HEK293 (cell line): ENCODE data around the gene TRIP10.

ENCODE experiments used
- CTCF ChIA-PET: fragments of 350-600 bp; formaldehyde crosslinking; extraction: SDS; loops from one replicate; lab custom pipeline; 2021; ENCODE audit warnings: antibody characterized with exemption; lab: Yijun Ruan, JAX
- POLR2A ChIA-PET: fragments of 300-600 bp; formaldehyde crosslinking; extraction: SDS; loops from one replicate; lab custom pipeline; 2020; ENCODE audit warnings: antibody characterized with exemption, inconsistent platforms; lab: Yijun Ruan, JAX
- H3K27ac ChIP-seq: fragments of 200-500 bp; sonication (Bioruptor generic); 2 replicates; pipeline ENCODE4 v1.5.1; 2014; ENCODE audit warnings: low read depth, low read length, control low read depth, inconsistent platforms; ENCODE audit errors: extremely low read depth
- H3K36me3 ChIP-seq, 2 experiments: fragments of 200-500 bp in 1 of 2; sonication (Bioruptor generic) in 1 of 2; 1 replicate in 1 of 2; 2 replicates in 1 of 2; pipeline ENCODE4 v1.5.1; 2014 to 2017; ENCODE audit warnings: inconsistent platforms in 2 of 2, low read length in 2 of 2; ENCODE audit not compliant: control insufficient read depth in 2 of 2, insufficient read depth in 1 of 2
- H3K4me1 ChIP-seq: fragments of 200-500 bp; sonication (Bioruptor generic); 2 replicates; pipeline ENCODE4 v1.5.1; 2014; ENCODE audit warnings: mild to moderate bottlenecking, low read length, inconsistent platforms; ENCODE audit not compliant: control insufficient read depth, insufficient read depth
- H3K4me3 ChIP-seq: 2 replicates; pipeline ENCODE4 v1.5.1; 2011; ENCODE audit warnings: low read depth, mild to moderate bottlenecking, control low read depth, low read length, moderate library complexity
- H3K9me3 ChIP-seq: fragments of 200-500 bp; sonication (Bioruptor generic); 2 replicates; pipeline ENCODE4 v1.5.1; 2014; ENCODE audit warnings: low read depth, low read length, inconsistent platforms; ENCODE audit not compliant: control insufficient read depth, insufficient read depth
- BCL11B ChIP-seq: fragments of 450-650 bp; formaldehyde crosslinking; IDR thresholded peaks from 2 replicates; pipeline ENCODE4 v1.5.1; 2016; ENCODE audit warnings: low read depth, missing biosample characterization, missing genetic modification characterization
- EGR2 ChIP-seq: fragments of 450-650 bp; formaldehyde crosslinking; IDR thresholded peaks from 2 replicates; pipeline ENCODE4 v1.5.1; 2016; ENCODE audit warnings: low read depth, missing biosample characterization, missing genetic modification characterization
- GLIS1 ChIP-seq: fragments of 450-650 bp; formaldehyde crosslinking; IDR thresholded peaks from 2 replicates; pipeline ENCODE4 v1.5.1; 2016; ENCODE audit warnings: missing biosample characterization, missing genetic modification characterization
- KLF8 ChIP-seq: fragments of 450-650 bp; formaldehyde crosslinking; IDR thresholded peaks from 2 replicates; pipeline ENCODE4 v1.5.1; 2016; ENCODE audit warnings: missing biosample characterization, missing genetic modification characterization
- KLF9 ChIP-seq: fragments of 450-650 bp; formaldehyde crosslinking; IDR thresholded peaks from 2 replicates; pipeline ENCODE4 v1.5.1; 2016; ENCODE audit warnings: missing biosample characterization, missing genetic modification characterization, low read depth
- SP2 ChIP-seq: fragments of 450-650 bp; formaldehyde crosslinking; IDR thresholded peaks from 2 replicates; pipeline ENCODE4 v1.5.1; 2016; ENCODE audit warnings: missing biosample characterization, missing genetic modification characterization
- SP3 ChIP-seq: fragments of 450-650 bp; formaldehyde crosslinking; IDR thresholded peaks from 2 replicates; pipeline ENCODE4 v1.5.1; 2016; ENCODE audit warnings: missing biosample characterization, missing genetic modification characterization
- TCF7L2 ChIP-seq: IDR thresholded peaks from 2 replicates; pipeline ENCODE4 v1.6.1; 2011; ENCODE audit warnings: low read depth, mild to moderate bottlenecking, inconsistent platforms, low read length, moderate library complexity, borderline replicate concordance
- ZNF114 ChIP-seq: fragments of 450-650 bp; formaldehyde crosslinking; IDR thresholded peaks from 2 replicates; pipeline ENCODE4 v1.5.0; 2017; ENCODE audit warnings: missing biosample characterization, missing genetic modification characterization
- ZNF132 ChIP-seq: fragments of 450-650 bp; formaldehyde crosslinking; IDR thresholded peaks from 2 replicates; pipeline ENCODE4 v1.5.1; 2017; ENCODE audit warnings: missing biosample characterization, missing genetic modification characterization, borderline replicate concordance
- ZNF146 ChIP-seq: fragments of 450-650 bp; formaldehyde crosslinking; IDR thresholded peaks from 2 replicates; pipeline ENCODE4 v1.5.1; 2016; ENCODE audit warnings: missing biosample characterization, missing genetic modification characterization
- ZNF324 ChIP-seq: fragments of 450-650 bp; formaldehyde crosslinking; IDR thresholded peaks from 2 replicates; pipeline ENCODE4 v1.5.1; 2016; ENCODE audit warnings: missing biosample characterization, missing genetic modification characterization
- ZNF350 ChIP-seq: fragments of 450-650 bp; formaldehyde crosslinking; IDR thresholded peaks from 2 replicates; pipeline ENCODE4 v1.5.0; 2017; ENCODE audit warnings: missing biosample characterization, mild to moderate bottlenecking, missing genetic modification characterization
- ZNF426 ChIP-seq: fragments of 450-650 bp; formaldehyde crosslinking; IDR thresholded peaks from 2 replicates; pipeline ENCODE4 v1.5.1; 2017; ENCODE audit warnings: missing biosample characterization, missing genetic modification characterization, mild to moderate bottlenecking, inconsistent platforms, moderate library complexity
- ZNF560 ChIP-seq: fragments of 450-650 bp; formaldehyde crosslinking; IDR thresholded peaks from 2 replicates; pipeline ENCODE4 v1.5.1; 2017; ENCODE audit warnings: missing biosample characterization, missing genetic modification characterization, borderline replicate concordance
- ZNF624 ChIP-seq: fragments of 450-650 bp; formaldehyde crosslinking; IDR thresholded peaks from 2 replicates; pipeline ENCODE4 v1.5.1; 2017; ENCODE audit warnings: missing biosample characterization, missing genetic modification characterization
- ZNF639 ChIP-seq: fragments of 450-650 bp; formaldehyde crosslinking; IDR thresholded peaks from 2 replicates; pipeline ENCODE4 v1.5.1; 2016; ENCODE audit warnings: missing biosample characterization, missing genetic modification characterization
- ZNF677 ChIP-seq: fragments of 450-650 bp; IDR thresholded peaks from 2 replicates; pipeline ENCODE4 v1.5.0; 2018; ENCODE audit warnings: missing biosample characterization, mild to moderate bottlenecking, missing genetic modification characterization, moderate library complexity
- ZNF707 ChIP-seq: fragments of 450-650 bp; formaldehyde crosslinking; IDR thresholded peaks from 2 replicates; pipeline ENCODE4 v1.5.1; 2016; ENCODE audit warnings: missing biosample characterization, missing genetic modification characterization
- ZSCAN18 ChIP-seq: fragments of 450-650 bp; formaldehyde crosslinking; IDR thresholded peaks from 2 replicates; pipeline ENCODE4 v1.5.1; 2016; ENCODE audit warnings: missing biosample characterization, missing genetic modification characterization
- TF ChIP-seq, protein P1 (sequence below): fragments of 450-650 bp; formaldehyde crosslinking; IDR thresholded peaks from 2 replicates; pipeline ENCODE4 v1.5.1; 2016; ENCODE audit warnings: missing biosample characterization, missing genetic modification characterization
- TF ChIP-seq, protein P2 (sequence below): fragments of 450-650 bp; formaldehyde crosslinking; IDR thresholded peaks from 2 replicates; pipeline ENCODE4 v1.5.1; 2016; ENCODE audit warnings: missing biosample characterization, missing genetic modification characterization
- TF ChIP-seq, protein P3 (sequence below): fragments of 450-650 bp; formaldehyde crosslinking; IDR thresholded peaks from 2 replicates; pipeline ENCODE4 v1.5.1; 2016; ENCODE audit warnings: missing biosample characterization, missing genetic modification characterization, low read depth
- TF ChIP-seq, protein P4 (sequence below): fragments of 450-650 bp; formaldehyde crosslinking; IDR thresholded peaks from 2 replicates; pipeline ENCODE4 v1.5.1; 2016; ENCODE audit warnings: missing biosample characterization, missing genetic modification characterization

The TRIP10 gene

DNA sequence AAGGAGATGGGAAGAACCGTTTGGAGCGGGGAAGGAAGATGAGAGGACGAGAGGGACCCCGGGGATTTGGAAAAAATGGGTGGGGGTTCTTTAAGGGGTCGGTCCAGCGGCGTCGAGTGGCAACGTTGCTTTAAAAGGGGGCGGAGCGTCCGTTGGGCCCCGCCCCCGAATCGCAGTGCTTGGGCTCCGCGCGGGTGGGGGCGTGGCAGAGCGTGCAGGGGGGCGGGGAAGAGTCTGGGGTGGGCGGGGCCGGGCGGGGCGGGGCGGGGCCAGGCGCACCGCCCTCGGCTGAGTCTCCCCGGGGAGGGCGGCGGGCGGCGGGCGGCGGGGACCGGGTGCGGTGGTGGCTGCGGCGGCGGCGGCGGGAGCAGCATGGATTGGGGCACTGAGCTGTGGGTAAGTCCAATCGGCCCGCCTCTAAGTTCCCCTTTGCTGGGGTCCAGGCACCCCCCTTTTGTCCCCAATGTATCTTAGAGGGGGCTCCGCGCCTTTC is at the start of gene TRIP10:
TRIP10 (plus strand) TSS at position 291 of the 493 bp plus-strand sequence; CDS start at position 373, 82 bp downstream.
- Histone ChIP-seq H3K27ac (peak within 1 kb of the TSS; percentile 11; the same call in 1 of the 2 replicates), H3K4me1 (peaks cover 25% of the 10 kb centered on the region), H3K36me3 (peaks cover 0 to 13% of the 10 kb centered on the region in 2 experiments; a peak in 2 of 3 replicates), H3K9me3 (no peaks in the 10 kb centered on the region), H3K4me3 (peak within 1 kb of the TSS; percentile 65)
- ChIA-PET CTCF (interaction anchor here (0.6 to 4.8 kb wide), 7 partner anchors 9 to 761 kb away, joined by 3 to 49 read pairs (median 6); no protein-coding TSS in a partner anchor), POLR2A (no interaction called here)
- TF ChIP-seq, protein P1, sequence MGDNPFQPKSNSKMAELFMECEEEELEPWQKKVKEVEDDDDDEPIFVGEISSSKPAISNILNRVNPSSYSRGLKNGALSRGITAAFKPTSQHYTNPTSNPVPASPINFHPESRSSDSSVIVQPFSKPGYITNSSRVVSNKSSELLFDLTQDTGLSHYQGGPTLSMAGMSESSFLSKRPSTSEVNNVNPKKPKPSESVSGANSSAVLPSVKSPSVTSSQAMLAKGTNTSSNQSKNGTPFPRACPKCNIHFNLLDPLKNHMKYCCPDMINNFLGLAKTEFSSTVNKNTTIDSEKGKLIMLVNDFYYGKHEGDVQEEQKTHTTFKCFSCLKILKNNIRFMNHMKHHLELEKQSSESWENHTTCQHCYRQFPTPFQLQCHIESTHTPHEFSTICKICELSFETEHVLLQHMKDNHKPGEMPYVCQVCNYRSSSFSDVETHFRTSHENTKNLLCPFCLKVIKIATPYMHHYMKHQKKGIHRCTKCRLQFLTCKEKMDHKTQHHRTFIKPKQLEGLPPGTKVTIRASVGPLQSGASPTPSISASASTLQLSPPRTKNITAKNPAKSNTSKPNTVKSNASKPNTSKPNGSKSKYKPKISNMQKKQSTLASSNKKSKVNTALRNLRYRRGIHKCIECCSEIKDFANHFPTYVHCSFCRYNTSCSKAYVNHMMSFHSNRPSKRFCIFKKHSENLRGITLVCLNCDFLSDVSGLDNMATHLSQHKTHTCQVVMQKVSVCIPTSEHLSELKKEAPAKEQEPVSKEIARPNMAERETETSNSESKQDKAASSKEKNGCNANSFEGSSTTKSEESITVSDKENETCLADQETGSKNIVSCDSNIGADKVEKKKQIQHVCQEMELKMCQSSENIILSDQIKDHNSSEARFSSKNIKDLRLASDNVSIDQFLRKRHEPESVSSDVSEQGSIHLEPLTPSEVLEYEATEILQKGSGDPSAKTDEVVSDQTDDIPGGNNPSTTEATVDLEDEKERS (tag by site-specific recombination) = no peak
- peak; percentile 59 for TF ChIP-seq SP2
- TF ChIP-seq, protein P2, sequence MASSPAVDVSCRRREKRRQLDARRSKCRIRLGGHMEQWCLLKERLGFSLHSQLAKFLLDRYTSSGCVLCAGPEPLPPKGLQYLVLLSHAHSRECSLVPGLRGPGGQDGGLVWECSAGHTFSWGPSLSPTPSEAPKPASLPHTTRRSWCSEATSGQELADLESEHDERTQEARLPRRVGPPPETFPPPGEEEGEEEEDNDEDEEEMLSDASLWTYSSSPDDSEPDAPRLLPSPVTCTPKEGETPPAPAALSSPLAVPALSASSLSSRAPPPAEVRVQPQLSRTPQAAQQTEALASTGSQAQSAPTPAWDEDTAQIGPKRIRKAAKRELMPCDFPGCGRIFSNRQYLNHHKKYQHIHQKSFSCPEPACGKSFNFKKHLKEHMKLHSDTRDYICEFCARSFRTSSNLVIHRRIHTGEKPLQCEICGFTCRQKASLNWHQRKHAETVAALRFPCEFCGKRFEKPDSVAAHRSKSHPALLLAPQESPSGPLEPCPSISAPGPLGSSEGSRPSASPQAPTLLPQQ (tag by site-specific recombination) = 0 out of 2 replicates have a peak, but pooled peaks have one; percentile 44
- TF ChIP-seq KLF8 = peak; percentile 50; the same call in 1 of the 2 replicates
- no peak for TF ChIP-seq ZSCAN18
- TF ChIP-seq SP3 (tag by site-specific recombination) = peak; percentile 75
- TF ChIP-seq ZNF426 (tag by site-specific recombination) = no peak
- no peak for TF ChIP-seq ZNF146 (tag by site-specific recombination)
- no peak for TF ChIP-seq ZNF132 (tag by site-specific recombination)
- TF ChIP-seq ZNF350 = no peak
- TF ChIP-seq ZNF560 (tag by site-specific recombination) = no peak
- TF ChIP-seq GLIS1 (tag by site-specific recombination) = no peak
- TF ChIP-seq ZNF324 = no peak
- TF ChIP-seq KLF9 = peak; percentile 49
- TF ChIP-seq, all 188 proteins: peak for 5

- H3K9me3 ChIP-seq = no peaks in the 10 kb centered on the region
- no peaks in the 10 kb centered on the region for H3K36me3 ChIP-seq
- ChIA-PET CTCF (interaction anchor here (0.5 to 0.7 kb wide), 2 partner anchors 19 to 109 kb away, joined by 4 to 5 read pairs; no protein-coding TSS in a partner anchor), POLR2A (no interaction called here)
- H3K27ac ChIP-seq = no peak overlapping the region
- H3K4me1 ChIP-seq = no peaks in the 10 kb centered on the region
- no peak overlapping the region for H3K4me3 ChIP-seq
- TF ChIP-seq, protein P3, sequence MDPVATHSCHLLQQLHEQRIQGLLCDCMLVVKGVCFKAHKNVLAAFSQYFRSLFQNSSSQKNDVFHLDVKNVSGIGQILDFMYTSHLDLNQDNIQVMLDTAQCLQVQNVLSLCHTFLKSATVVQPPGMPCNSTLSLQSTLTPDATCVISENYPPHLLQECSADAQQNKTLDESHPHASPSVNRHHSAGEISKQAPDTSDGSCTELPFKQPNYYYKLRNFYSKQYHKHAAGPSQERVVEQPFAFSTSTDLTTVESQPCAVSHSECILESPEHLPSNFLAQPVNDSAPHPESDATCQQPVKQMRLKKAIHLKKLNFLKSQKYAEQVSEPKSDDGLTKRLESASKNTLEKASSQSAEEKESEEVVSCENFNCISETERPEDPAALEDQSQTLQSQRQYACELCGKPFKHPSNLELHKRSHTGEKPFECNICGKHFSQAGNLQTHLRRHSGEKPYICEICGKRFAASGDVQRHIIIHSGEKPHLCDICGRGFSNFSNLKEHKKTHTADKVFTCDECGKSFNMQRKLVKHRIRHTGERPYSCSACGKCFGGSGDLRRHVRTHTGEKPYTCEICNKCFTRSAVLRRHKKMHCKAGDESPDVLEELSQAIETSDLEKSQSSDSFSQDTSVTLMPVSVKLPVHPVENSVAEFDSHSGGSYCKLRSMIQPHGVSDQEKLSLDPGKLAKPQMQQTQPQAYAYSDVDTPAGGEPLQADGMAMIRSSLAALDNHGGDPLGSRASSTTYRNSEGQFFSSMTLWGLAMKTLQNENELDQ (tag by site-specific recombination) = no peak
- TF ChIP-seq ZNF624 (tag by site-specific recombination) (no peak), EGR2 (tag by site-specific recombination) (no peak), ZNF639 (tag by site-specific recombination) (no peak), ZNF707 (tag by site-specific recombination) (no peak), ZNF677 (no peak), BCL11B (tag by site-specific recombination) (no peak), TCF7L2 (no peak), ZNF114 (tag by site-specific recombination) (no peak)
- TF ChIP-seq, protein P4, sequence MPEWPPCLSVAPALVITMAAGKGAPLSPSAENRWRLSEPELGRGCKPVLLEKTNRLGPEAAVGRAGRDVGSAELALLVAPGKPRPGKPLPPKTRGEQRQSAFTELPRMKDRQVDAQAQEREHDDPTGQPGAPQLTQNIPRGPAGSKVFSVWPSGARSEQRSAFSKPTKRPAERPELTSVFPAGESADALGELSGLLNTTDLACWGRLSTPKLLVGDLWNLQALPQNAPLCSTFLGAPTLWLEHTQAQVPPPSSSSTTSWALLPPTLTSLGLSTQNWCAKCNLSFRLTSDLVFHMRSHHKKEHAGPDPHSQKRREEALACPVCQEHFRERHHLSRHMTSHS = no peak
Observed at GRCh38 chr19:6690160-6690885, 49.2 kb upstream of the TRIP10 start.
